ENCODE results near the gene CEP128.

Gene CEP128

GRCh38 chr14:80496090-80496489 lies 445.4 kb downstream of the CEP128 start:
- TF ChIP-seq GATA2 (IDR thresholded peaks at IDR 0.05; ENCODE audit: low read depth, low read length) (no peak), GATA3 (IDR thresholded peaks at IDR 0.05; ENCODE audit: low read depth, low read length) (no peak)

GRCh38 chr14:80494769-80495168 lies 446.8 kb downstream of the CEP128 start:
- TF ChIP-seq GATA2 (IDR thresholded peaks at IDR 0.05; ENCODE audit: low read depth, low read length): no peak
- TF ChIP-seq GATA3 (IDR thresholded peaks at IDR 0.05; ENCODE audit: low read depth, low read length): no peak

GRCh38 chr14:80493620-80494019 lies 447.9 kb downstream of the CEP128 start:
- TF ChIP-seq GATA2 (IDR thresholded peaks at IDR 0.05; ENCODE audit: low read depth, low read length) (no peak), GATA3 (IDR thresholded peaks at IDR 0.05; ENCODE audit: low read depth, low read length) (no peak)

- TF ChIP-seq GATA2 (IDR thresholded peaks at IDR 0.05; ENCODE audit: low read depth, low read length) (no peak), GATA3 (IDR thresholded peaks at IDR 0.05; ENCODE audit: low read depth, low read length) (no peak)
Observed at GRCh38 chr14:80491650-80492049, 449.9 kb downstream of the CEP128 start.

- no peak for TF ChIP-seq GATA3 (IDR thresholded peaks at IDR 0.05; ENCODE audit: low read depth, low read length)
- no peak for TF ChIP-seq GATA2 (IDR thresholded peaks at IDR 0.05; ENCODE audit: low read depth, low read length)
Observed at GRCh38 chr14:80491131-80491530, 450.4 kb downstream of the CEP128 start.

GRCh38 chr14:80489513-80489912 lies 452.0 kb downstream of the CEP128 start:
- TF ChIP-seq GATA2 (IDR thresholded peaks at IDR 0.05; ENCODE audit: low read depth, low read length): no peak

GRCh38 chr14:80485764-80486163 lies 455.8 kb downstream of the CEP128 start:
- TF ChIP-seq GATA2 (IDR thresholded peaks at IDR 0.05; ENCODE audit: low read depth, low read length) (no peak), GATA3 (IDR thresholded peaks at IDR 0.05; ENCODE audit: low read depth, low read length) (no peak)

- TF ChIP-seq GATA2 (IDR thresholded peaks at IDR 0.05; ENCODE audit: low read depth, low read length): no peak
- TF ChIP-seq GATA3 (IDR thresholded peaks at IDR 0.05; ENCODE audit: low read depth, low read length): no peak
Observed at GRCh38 chr14:80483331-80483730, 458.2 kb downstream of the CEP128 start.

- TF ChIP-seq GATA3 (IDR thresholded peaks at IDR 0.05; ENCODE audit: low read depth, low read length): no peak
- TF ChIP-seq GATA2 (IDR thresholded peaks at IDR 0.05; ENCODE audit: low read depth, low read length): no peak
Observed at GRCh38 chr14:80477388-80478160, 464.0 kb downstream of the CEP128 start.

- TF ChIP-seq GATA2 (IDR thresholded peaks at IDR 0.05; ENCODE audit: low read depth, low read length) (no peak), GATA3 (IDR thresholded peaks at IDR 0.05; ENCODE audit: low read depth, low read length) (no peak)
Observed at GRCh38 chr14:80475074-80475473, 466.5 kb downstream of the CEP128 start.

GRCh38 chr14:80468331-80469122 lies 473.0 kb downstream of the CEP128 start:
- TF ChIP-seq GATA2 (IDR thresholded peaks at IDR 0.05; ENCODE audit: low read depth, low read length): no peak
- no peak for TF ChIP-seq GATA3 (IDR thresholded peaks at IDR 0.05; ENCODE audit: low read depth, low read length)

GRCh38 chr14:80465546-80466220 lies 475.9 kb downstream of the CEP128 start:
- TF ChIP-seq GATA2 (IDR thresholded peaks at IDR 0.05; ENCODE audit: low read depth, low read length) (no peak), GATA3 (IDR thresholded peaks at IDR 0.05; ENCODE audit: low read depth, low read length) (no peak)

GRCh38 chr14:80464531-80465149 lies 476.9 kb downstream of the CEP128 start:
- no peak for TF ChIP-seq GATA3 (IDR thresholded peaks at IDR 0.05; ENCODE audit: low read depth, low read length)

- TF ChIP-seq GATA2 (IDR thresholded peaks at IDR 0.05; ENCODE audit: low read depth, low read length) (no peak), GATA3 (IDR thresholded peaks at IDR 0.05; ENCODE audit: low read depth, low read length) (no peak)
Observed at GRCh38 chr14:80456209-80456608, 485.3 kb downstream of the CEP128 start.

Measured in SH-SY5Y (cell line).